GM11168 (cell line): ENCODE results near the gene HSPA8.

Experiments
- in situ Hi-C: fragments of 300-500 bp; cut with MboI; formaldehyde crosslinking; loops from one replicate; pipeline ENCODE4 v1.12.0; 2022; ENCODE audit warnings: low sequenced_read_pairs; ENCODE audit not compliant: unreplicated experiment

The HSPA8 gene

GRCh38 chr11:123052901-123053721 is 8.8 kb downstream of the HSPA8 start:
- in situ Hi-C loops, result no loop called here

GRCh38 chr11:123051634-123052033 is 10.3 kb downstream of the HSPA8 start:
- in situ Hi-C loops, result no loop called here

DNA sequence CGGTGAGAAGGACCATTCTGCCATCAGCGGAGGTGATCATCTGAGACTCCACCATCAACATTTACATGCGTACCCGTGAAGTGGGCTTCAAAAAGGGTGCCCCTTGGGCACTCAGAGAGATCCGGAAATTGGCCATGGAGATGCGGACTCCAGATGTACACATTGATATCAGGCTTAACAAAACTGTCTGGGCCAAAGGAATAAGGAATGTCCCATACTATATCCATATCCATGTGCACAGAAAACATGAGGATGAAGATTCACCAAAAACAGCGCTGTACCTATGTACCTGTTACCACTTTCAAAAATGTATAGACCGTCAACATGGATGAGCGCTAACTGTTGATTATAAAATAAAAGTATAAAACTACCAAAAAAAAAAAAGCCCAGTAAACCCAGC is 10.8 kb downstream of the HSPA8 start:
- in situ Hi-C loops, result no loop called here

- in situ Hi-C loops, result no loop called here
Observed at GRCh38 chr11:123047947-123048293, 14.0 kb downstream of the HSPA8 start.

GRCh38 chr11:123047266-123047946 is 14.5 kb downstream of the HSPA8 start:
- in situ Hi-C loops, result no loop called here

DNA sequence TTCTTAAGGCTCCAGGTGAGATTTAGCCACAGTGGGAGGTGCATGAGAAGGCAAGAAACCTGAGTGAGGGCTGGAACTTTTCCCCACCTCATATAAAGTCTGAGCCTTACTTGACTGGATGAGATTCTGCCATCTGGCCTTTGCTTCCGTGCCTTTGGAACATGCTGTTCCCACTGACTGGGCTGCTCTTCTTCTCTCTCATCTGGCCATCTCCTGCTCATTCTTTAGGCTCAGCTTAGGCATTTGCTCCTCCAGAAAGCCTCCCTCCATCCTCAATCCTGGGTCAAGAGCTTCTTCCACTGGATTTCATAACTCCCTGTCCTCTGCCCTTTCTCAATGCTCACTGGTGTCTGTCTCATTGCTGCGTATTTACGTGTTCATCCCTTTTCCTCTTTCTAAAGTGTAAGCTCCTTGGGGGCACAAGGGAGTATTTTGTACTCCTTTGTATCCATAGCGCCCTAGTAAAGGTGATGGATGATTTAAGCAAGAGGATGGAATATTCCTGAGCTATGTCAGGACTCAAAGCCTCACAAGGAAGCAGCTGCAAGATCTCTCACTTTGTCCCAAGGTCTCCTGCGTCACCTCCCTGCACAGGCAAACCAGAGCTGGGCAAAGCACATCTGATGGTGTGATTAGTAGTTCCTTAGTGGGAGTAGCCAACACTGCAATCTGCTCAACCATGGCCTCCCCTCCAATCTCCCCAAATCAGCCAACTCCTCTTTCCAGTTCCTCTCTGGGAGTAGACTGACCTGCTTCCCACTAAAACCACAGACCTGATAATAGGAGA is 15.3 kb downstream of the HSPA8 start:
- in situ Hi-C loops, result no loop called here

- in situ Hi-C loops, result no loop called here
Observed at GRCh38 chr11:123045101-123045500, 16.8 kb downstream of the HSPA8 start.

DNA sequence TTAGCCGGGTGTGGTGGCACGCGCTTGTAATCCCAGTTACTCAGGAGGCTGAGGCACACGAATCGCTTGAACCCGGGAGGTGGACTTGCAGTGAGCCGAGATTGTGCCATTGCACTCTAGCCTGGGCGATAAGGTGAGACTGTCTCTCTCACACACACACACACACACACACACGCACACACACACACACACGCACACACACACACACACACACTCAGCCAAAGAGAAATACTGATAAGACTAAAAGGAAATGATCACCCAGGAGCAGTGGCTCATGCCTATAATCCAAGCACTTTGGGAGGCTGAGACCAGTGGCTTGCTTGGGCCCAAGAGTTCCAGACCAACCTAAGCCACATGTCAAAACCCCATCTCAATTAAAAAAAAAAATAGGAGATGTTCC is 20.8 kb downstream of the HSPA8 start:
- in situ Hi-C loops, result no loop called here

DNA sequence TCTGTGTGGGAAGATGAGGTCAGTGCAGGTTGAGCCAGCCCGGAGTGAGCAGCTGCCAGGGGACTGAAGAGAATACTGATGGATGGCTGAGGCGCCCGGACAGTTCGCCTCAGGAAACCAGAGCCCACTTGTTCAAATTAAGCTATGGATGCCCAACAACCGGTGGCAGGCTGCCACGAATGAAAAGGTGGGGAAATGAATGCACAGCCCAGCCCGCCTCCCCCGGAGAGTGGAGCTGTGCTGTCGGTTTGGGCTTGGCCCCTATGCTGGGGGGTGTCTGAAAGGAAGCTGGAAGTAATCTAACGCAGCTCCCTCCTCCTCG is 21.9 kb downstream of the HSPA8 start:
- in situ Hi-C loops, result no loop called here

GRCh38 chr11:123035831-123036230 is 26.1 kb downstream of the HSPA8 start:
- in situ Hi-C loops, result no loop called here

DNA sequence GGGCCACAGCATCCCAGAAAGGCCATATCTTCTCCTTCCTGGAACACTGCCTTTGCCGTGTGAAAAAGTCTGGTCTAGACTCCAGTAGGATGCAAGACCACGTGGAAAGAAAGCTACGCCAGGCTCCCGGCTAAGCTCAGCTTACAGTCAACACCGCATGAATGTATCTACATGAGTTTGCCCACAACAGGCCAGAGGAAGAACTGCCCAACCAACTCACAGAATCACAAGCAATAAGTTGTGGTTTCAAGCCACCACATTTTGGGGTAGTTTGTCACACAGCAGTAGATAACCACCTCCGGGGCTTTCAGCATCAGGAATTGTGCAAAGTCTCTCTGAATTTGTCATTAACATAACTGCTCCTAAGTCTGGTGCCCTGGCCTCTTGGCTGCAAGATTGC is 27.3 kb downstream of the HSPA8 start:
- in situ Hi-C loops, result no loop called here

- in situ Hi-C loops, result no loop called here
Observed at GRCh38 chr11:123033895-123034294, 28.0 kb downstream of the HSPA8 start.

GRCh38 chr11:123030517-123030916 is 31.4 kb downstream of the HSPA8 start:
- in situ Hi-C loops, result no loop called here

DNA sequence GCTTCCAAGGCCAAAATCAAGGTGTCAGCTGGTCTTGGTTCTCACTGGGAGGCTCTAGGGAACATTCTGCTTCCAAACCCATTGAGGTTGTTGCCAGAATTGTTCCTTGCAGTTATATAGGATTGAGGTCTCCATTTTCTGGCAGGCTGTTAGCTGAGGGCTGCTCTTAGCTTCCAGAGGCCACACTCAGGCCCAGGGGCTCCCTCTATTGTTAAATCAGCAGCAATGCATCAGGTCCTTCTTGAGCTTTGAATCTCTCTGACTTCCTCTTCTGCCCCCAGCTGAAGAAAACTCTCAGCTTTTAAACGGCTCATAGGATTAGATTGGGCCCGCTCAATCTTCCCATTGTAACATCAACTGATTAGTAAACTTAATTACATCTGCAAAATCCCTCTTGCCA is 41.0 kb downstream of the HSPA8 start:
- in situ Hi-C loops, result loop anchor here (5.0 kb wide), 1 partner anchor 159 kb away; no protein-coding TSS in a partner anchor

DNA sequence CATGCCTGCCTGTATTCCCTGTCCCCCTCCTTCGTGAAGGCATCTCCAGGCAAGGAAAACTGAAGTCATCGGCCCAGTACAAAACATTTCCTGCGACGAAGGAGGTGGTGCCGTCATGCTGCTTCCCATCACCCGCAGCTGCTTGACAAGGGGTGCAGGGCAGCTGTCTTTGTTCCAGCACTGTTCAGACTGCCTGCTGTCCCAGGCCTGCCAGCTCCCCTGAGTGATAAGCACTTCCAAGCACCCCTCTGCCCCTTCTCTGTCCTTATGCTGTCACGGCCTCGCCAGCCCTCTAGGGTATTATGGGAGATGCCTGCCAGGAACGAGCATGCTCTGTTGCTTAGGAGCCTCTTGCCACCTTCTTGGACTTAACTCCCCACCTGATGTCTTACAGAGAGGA is 43.2 kb downstream of the HSPA8 start:
- in situ Hi-C loops, result no loop called here

- in situ Hi-C loops, result no loop called here
Observed at GRCh38 chr11:123011510-123011909, 50.4 kb downstream of the HSPA8 start.
